SK-N-MC (cell line): ENCODE data around the gene ABCD1.
"Not testable (repeated sequence)": the region's sequence is repeated elsewhere in the genome, so short reads cannot be mapped to it uniquely, and the experiment has no call there.

Source experiments
- DNase-seq: peaks from one replicate; pipeline ENCODE4 v3.0.0-alpha.2; 2011; ENCODE audit warnings: low read depth, low spot score
- H3K27ac ChIP-seq: fragments of 200-600 bp; sonication (generic); 2 replicates; pipeline ENCODE4 v1.5.1; 2016; ENCODE audit warnings: mixed run types
- H3K36me3 ChIP-seq: fragments of 200-600 bp; sonication (generic); 2 replicates; pipeline ENCODE4 v1.6.1; 2017; ENCODE audit warnings: antibody characterized with exemption, low read length, mixed read lengths; ENCODE audit not compliant: insufficient read depth
- H3K4me3 ChIP-seq: fragments of 200-600 bp; sonication (generic); 2 replicates; pipeline ENCODE4 v1.5.1; 2016
- H3K9ac ChIP-seq: fragments of 200-600 bp; sonication (generic); 2 replicates; pipeline ENCODE4 v1.8.0; 2017; ENCODE audit warnings: mixed run types, mixed read lengths; ENCODE audit not compliant: insufficient read length
- H3K9me3 ChIP-seq: fragments of 200-600 bp; sonication (generic); 2 replicates; pipeline ENCODE4 v1.6.1; 2017; ENCODE audit warnings: low read depth, mild to moderate bottlenecking, antibody characterized with exemption, low read length, moderate library complexity, mixed read lengths
- EZH2 ChIP-seq: fragments of 200-600 bp; sonication (generic); IDR thresholded peaks from one replicate; pipeline ENCODE4 v1.6.1; 2017; ENCODE audit warnings: antibody characterized with exemption
- FOXP2 ChIP-seq: optimal IDR thresholded peaks from 2 replicates; pipeline ENCODE3; 2011; ENCODE audit warnings: mild to moderate bottlenecking, moderate library complexity; ENCODE audit not compliant: insufficient read depth; ENCODE audit errors: extremely low read length, control extremely low read depth
- POLR2AphosphoS5 ChIP-seq: IDR thresholded peaks from 2 replicates; pipeline ENCODE4 v1.6.1; 2012; ENCODE audit warnings: mild to moderate bottlenecking, low read depth, low read length, borderline replicate concordance

Gene ABCD1

DNA sequence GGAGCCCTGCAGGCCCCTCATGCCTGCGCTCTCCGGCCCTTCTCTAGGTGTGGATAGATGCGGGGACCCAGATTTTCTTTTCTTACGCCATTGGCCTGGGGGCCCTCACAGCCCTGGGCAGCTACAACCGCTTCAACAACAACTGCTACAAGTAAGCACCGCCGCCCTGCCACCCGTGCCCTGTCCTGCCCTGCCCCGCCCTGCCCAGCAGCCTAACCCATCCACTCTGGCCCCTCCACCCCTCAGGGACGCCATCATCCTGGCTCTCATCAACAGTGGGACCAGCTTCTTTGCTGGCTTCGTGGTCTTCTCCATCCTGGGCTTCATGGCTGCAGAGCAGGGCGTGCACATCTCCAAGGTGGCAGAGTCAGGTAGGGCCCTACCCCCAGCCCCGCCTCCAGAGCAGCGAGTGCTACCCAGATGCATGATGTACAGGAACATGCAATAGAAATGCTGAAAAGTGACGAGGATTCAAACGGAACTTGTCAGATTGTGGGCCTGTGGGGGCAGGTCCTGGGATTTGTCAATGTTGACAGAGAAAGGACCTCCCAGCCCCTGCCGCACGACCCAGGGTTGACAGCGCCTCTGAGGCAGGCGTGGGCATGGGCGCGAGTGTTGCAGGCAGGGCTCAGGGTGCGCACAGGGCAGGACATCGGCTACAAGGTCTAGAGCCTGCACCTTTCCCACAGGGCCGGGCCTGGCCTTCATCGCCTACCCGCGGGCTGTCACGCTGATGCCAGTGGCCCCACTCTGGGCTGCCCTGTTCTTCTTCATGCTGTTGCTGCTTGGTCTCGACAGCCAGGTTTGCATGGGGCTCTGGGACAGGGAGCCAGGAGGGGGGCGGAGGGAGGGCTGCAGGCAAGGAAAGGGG lies 31.2 kb upstream of the ABCD1 start:
- H3K4me3 ChIP-seq, result no peak overlapping the region
- no peak for DNase-seq
- peaks cover 3% of the 10 kb centered on the region; the same call in 1 of the 2 replicates for H3K36me3 ChIP-seq
- no peaks in the 10 kb centered on the region for H3K9me3 ChIP-seq
- H3K27ac ChIP-seq, result no peak overlapping the region
- no peak for TF ChIP-seq POLR2AphosphoS5
- no peak for TF ChIP-seq FOXP2
- TF ChIP-seq EZH2, result no peak
- H3K9ac ChIP-seq, result no peak overlapping the region

- H3K36me3 ChIP-seq, H3K27ac ChIP-seq, DNase-seq, H3K9ac ChIP-seq, H3K9me3 ChIP-seq, H3K4me3 ChIP-seq: not testable (repeated sequence)
These were observed 30.4 kb upstream of the ABCD1 start for GRCh38 chrX:153694256-153694655.

DNA sequence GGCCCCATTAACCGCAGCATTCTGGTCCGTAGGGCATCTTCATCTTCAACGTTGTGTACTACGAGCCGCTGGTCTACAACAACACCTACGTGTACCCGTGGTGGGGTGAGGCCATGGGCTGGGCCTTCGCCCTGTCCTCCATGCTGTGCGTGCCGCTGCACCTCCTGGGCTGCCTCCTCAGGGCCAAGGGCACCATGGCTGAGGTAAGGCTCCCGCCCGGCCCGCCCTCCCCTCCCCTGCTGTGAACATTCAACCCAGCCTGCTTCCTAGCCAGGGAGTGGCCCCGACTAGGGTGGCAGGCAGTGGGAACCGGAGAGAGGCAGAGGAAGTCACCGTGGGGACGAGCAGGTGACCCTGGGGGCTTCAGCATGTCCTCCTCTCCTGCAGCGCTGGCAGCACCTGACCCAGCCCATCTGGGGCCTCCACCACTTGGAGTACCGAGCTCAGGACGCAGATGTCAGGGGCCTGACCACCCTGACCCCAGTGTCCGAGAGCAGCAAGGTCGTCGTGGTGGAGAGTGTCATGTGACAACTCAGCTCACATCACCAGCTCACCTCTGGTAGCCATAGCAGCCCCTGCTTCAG lies 29.9 kb upstream of the ABCD1 start:
- TF ChIP-seq EZH2, result no peak
- TF ChIP-seq POLR2AphosphoS5, result no peak
- no peak for TF ChIP-seq FOXP2
- no peak for DNase-seq
- H3K9me3 ChIP-seq, result no peaks in the 10 kb centered on the region
- peaks cover 3% of the 10 kb centered on the region; the same call in 1 of the 2 replicates for H3K36me3 ChIP-seq
- no peak overlapping the region for H3K27ac ChIP-seq
- H3K4me3 ChIP-seq, result no peak overlapping the region
- no peak overlapping the region for H3K9ac ChIP-seq

DNA sequence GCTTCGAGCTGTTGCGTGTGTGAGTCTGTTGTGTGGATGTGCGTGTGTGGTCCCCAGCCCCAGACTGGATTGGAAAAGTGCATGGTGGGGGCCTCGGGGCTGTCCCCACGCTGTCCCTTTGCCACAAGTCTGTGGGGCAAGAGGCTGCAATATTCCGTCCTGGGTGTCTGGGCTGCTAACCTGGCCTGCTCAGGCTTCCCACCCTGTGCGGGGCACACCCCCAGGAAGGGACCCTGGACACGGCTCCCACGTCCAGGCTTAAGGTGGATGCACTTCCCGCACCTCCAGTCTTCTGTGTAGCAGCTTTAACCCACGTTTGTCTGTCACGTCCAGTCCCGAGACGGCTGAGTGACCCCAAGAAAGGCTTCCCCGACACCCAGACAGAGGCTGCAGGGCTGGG lies 28.6 kb upstream of the ABCD1 start:
- Histone ChIP-seq H3K36me3 (peaks cover 3% of the 10 kb centered on the region; the same call in 1 of the 2 replicates), H3K9me3 (no peaks in the 10 kb centered on the region), H3K27ac (no peak overlapping the region), H3K9ac (no peak overlapping the region), H3K4me3 (no peak overlapping the region)
- TF ChIP-seq FOXP2, result no peak
- DNase-seq, result no peak

DNA sequence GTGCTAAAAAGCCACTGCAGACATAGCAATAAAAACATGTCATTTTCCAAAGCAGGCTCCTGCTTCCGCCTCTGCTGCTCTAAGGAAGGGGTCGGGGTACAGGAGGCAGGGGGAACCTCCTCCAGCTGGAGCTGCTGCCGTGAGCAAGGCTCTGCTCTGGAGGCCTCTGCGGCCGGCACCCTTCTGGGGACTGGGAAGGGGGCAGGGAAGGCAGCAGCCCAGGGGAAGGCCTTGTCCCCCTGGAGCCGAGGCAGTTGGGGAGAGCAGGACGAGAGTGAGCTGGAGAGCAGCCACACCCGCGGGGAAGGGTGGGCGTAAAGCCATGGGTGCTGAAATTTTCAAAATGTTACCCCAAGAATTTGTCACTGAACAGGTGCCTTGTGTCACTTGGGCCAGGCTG lies 28.1 kb upstream of the ABCD1 start:
- H3K9me3 ChIP-seq, H3K27ac ChIP-seq, H3K36me3 ChIP-seq, DNase-seq, H3K9ac ChIP-seq, H3K4me3 ChIP-seq: not testable (repeated sequence)

DNA sequence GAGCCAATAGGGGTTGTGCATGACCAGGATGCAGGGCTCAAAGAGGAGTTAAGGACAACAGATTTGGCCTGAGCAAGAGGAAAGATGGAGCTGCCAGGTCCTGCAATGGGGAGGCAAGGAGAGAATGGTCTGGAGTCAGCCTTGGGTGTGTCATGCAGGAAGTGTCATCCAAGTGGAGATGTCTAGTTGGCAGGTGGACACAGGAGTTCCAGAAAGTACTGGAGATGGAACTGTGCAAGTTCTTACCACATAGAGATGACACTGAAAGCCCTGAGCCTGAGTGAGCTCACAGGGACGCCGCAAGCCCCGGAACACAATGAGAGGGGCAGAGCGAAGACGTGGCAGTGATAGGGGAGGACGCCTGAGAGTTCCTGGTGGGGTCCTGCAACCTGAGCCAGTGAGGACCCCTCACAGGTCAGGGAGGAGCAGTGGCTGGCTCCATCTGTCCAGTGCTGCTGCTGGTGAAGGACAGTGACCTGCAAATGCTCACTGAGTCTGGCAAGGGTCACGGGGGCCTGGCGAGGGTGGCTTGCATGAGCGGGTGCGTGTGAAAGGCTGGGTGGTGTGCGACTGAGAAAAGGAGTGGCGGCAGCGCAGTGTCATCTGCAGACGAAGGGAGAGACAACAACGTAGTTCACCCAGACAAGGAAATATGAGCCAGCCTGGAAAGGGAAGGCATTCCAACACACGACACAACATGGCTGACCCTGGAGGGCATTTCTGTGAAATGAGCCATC lies 27.5 kb upstream of the ABCD1 start:
- not testable (repeated sequence) for H3K4me3 ChIP-seq, DNase-seq, H3K27ac ChIP-seq, H3K9me3 ChIP-seq, H3K36me3 ChIP-seq, H3K9ac ChIP-seq

DNA sequence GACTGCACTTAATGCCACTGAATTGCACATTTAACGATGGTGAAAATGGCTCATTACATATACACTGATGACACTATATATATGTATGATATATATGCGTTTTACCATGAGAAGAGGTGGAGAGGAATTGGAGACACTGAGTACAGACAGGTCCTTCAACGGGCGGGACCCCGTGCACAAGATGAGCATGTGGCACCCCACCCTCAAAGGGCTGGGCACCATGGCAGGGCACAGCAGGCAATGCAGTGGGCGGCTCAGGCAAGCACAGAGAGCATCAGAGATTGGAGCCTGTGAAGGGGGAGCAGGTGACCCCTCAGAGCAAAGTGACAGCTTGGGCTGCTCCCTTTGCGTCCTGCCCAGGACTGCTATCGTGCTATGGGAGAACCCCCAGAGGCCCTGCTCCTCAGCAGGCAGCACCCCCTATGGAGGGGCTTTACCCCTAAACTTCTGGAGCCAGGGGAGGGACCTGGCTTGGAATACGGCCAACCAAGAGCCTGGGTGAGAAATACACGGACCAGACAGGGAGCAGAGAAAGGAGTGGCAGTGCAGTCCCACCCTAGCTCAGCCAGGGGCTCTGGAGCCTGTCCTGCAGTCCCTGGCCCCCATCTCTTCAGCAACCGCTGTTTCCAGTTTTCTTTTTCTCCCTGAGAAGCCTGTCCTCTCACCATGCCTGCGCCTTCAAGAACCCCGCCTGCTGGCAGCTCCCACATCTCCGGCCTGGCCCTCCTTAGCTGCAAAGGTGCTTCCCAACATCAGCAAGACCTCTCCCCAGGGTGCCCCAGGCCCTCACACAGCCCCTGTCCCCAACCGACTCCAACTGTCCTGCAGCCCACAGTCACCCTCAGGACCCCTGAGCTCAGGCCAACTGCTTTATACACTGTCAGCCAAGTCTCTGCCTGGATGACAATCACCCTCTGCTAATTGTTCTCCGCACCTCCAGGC lies 26.5 kb upstream of the ABCD1 start:
- TF ChIP-seq FOXP2, result no peak
- TF ChIP-seq EZH2, result no peak
- no peak for TF ChIP-seq POLR2AphosphoS5
- Histone ChIP-seq H3K4me3 (no peak overlapping the region), H3K36me3 (peaks cover 3% of the 10 kb centered on the region; the same call in 1 of the 2 replicates), H3K9ac (no peak overlapping the region), H3K9me3 (no peaks in the 10 kb centered on the region), H3K27ac (no peak overlapping the region)
- no peak for DNase-seq

GRCh38 chrX:153699210-153699783 lies 25.4 kb upstream of the ABCD1 start:
- not testable (repeated sequence) for H3K27ac ChIP-seq, H3K36me3 ChIP-seq, H3K4me3 ChIP-seq, H3K9ac ChIP-seq, H3K9me3 ChIP-seq, DNase-seq

- H3K9ac ChIP-seq, H3K36me3 ChIP-seq, H3K4me3 ChIP-seq, H3K27ac ChIP-seq, H3K9me3 ChIP-seq, DNase-seq: not testable (repeated sequence)
These were observed 24.8 kb upstream of the ABCD1 start for GRCh38 chrX:153699784-153700371.
